Brain microvascular endothelial cell (primary cell): ENCODE results near the gene KCNQ5.

Source experiments
- DNase-seq: peaks from one replicate; pipeline ENCODE4 v3.0.0-alpha.2; 2020
- H3K27ac ChIP-seq: fragments of 250-450 bp; sonication (Bioruptor Pico); 2 replicates; pipeline ENCODE4 v1.5.1; 2020; ENCODE audit warnings: mild to moderate bottlenecking, moderate library complexity
- H3K27me3 ChIP-seq: fragments of 250-450 bp; sonication (Bioruptor Pico); replicated peaks from 2 replicates; pipeline ENCODE4 v1.5.1; 2020; ENCODE audit warnings: mild to moderate bottlenecking
- H3K36me3 ChIP-seq: fragments of 250-450 bp; sonication (Bioruptor Pico); replicated peaks from 2 replicates; pipeline ENCODE4 v1.5.1; 2020; ENCODE audit warnings: mild to moderate bottlenecking
- H3K4me3 ChIP-seq: 2 replicates; pipeline ENCODE4 v1.5.1; 2011; ENCODE audit warnings: low read depth, mild to moderate bottlenecking, control low read depth, low read length, moderate library complexity
- in situ Hi-C: cut with HindIII; loops from 2 replicates; pipeline ENCODE4 v1.10.0; 2017; ENCODE audit warnings: low sequenced_read_pairs, low pct_ligation_motif_present
- TF ChIP-seq, protein P1 (sequence below): IDR thresholded peaks from 2 replicates; pipeline ENCODE4 v1.5.1; 2011; ENCODE audit warnings: low read depth, mild to moderate bottlenecking, moderate library complexity, low read length, control low read depth, inconsistent platforms; ENCODE audit errors: missing control alignments

Gene KCNQ5

DNA sequence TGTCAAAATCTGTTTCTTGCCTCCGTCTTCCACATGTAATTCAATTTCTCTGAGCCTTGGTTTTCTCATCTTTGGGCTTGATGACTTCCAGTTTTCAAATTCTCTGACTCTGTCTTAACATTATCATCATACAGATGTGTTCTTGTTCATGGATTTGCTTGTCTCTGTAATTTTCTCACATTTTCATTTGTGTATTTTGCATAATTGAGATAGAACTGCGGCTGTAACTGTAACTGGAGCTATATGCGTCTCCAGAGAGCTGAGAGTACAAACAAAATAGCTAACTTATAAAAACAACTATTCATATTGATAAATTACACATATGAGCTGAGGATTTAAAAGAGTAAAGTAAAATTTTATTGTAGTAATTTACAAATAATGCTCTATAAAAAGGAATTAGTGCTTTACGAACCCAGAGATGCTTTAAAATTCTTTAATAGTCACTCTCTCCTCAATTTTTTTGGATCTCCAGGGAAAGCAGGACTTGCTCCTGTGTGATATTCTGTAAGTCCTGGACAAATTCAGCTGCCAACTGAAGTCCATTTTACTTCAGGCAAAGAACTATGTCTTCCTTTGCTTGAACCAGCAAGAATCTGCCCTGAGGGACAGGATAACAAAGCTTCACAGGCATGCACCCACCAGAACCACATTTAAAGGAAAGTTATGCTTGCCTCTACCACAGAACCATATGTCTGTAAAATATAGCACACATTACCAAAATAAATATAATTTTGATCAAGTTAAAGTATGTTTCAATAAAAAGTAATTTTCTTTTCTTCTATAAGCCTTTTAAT, 315.1 kb downstream of the KCNQ5 start:
- no peak for DNase-seq
- in situ Hi-C loops, result no loop called here
- Histone ChIP-seq H3K36me3 (no peaks in the 10 kb centered on the region), H3K27ac (no peak overlapping the region), H3K4me3 (no peak overlapping the region), H3K27me3 (no peaks in the 10 kb centered on the region)
- TF ChIP-seq, protein P1, sequence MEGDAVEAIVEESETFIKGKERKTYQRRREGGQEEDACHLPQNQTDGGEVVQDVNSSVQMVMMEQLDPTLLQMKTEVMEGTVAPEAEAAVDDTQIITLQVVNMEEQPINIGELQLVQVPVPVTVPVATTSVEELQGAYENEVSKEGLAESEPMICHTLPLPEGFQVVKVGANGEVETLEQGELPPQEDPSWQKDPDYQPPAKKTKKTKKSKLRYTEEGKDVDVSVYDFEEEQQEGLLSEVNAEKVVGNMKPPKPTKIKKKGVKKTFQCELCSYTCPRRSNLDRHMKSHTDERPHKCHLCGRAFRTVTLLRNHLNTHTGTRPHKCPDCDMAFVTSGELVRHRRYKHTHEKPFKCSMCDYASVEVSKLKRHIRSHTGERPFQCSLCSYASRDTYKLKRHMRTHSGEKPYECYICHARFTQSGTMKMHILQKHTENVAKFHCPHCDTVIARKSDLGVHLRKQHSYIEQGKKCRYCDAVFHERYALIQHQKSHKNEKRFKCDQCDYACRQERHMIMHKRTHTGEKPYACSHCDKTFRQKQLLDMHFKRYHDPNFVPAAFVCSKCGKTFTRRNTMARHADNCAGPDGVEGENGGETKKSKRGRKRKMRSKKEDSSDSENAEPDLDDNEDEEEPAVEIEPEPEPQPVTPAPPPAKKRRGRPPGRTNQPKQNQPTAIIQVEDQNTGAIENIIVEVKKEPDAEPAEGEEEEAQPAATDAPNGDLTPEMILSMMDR, result no peak

DNA sequence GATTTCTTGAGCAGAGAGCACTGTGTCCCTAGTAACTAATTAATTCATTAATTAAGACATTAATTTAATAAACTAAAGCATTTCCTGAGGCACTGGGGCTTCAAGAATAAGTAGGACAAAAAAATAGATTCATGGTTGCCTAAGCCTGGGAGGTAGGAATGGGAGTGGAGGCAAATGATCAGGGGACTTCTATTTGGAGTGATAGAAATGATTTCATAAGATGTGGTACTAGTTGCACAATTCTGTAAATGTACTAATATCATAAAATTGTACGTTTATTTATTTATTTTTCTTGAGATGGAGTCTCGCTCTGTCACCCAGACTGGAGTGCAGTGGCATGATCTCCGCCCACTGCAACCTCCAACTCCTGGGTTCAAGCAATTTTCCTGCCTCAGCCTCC, 316.2 kb downstream of the KCNQ5 start:
- TF ChIP-seq, protein P1, result no peak
- in situ Hi-C loops, result no loop called here
- no peaks in the 10 kb centered on the region for H3K27me3 ChIP-seq

DNA sequence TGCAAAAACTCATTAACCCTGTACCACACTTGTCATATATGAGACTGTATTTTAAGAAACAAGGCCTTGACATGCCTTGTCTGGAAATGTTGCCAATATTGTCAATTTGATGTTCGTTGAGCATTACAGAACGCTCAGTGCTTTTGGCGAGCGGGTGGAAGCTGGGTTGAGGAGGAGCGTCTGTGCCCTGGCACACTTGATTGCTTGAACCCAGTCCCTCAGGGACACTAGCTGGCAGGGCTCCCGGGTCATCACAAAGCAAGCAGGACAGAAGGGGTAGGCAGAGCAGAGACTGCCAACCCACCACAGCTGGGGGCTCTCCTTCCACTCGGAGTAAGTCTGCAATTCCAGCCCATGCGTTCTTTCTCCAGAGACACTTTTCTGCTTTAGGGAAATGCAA, 317.1 kb downstream of the KCNQ5 start:
- H3K27ac ChIP-seq, result no peak overlapping the region

More for the DNA sequence above, 316.2 kb downstream of the KCNQ5 start:
- no peak for DNase-seq
- H3K27ac ChIP-seq, result no peak overlapping the region
- H3K36me3 ChIP-seq, result no peaks in the 10 kb centered on the region
- no peak overlapping the region for H3K4me3 ChIP-seq

DNA sequence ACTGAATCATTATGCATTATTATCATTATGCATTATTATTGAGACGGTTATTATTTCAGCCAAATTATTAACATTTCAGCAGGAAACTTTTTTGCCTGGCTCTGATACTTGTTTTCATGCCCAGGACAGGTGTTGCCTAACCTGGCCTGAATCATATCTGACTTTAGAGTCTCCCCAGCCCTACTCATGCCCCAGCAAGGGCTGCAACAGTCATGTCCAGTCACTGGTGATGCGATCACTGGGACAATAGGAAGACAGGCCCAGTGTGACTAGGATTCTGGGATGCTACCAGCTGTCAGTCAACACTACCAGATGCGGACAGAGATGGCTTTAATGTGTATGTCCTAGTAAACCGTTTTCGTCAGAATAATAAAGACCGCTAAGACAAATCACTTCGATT, 318.4 kb downstream of the KCNQ5 start:
- H3K27ac ChIP-seq, result no peak overlapping the region
- no peaks in the 10 kb centered on the region for H3K27me3 ChIP-seq
- TF ChIP-seq, protein P1, result no peak
- no peak overlapping the region for H3K4me3 ChIP-seq
- no peaks in the 10 kb centered on the region for H3K36me3 ChIP-seq
- no peak for DNase-seq
- in situ Hi-C loops, result no loop called here

More for the DNA sequence above, 317.1 kb downstream of the KCNQ5 start:
- Histone ChIP-seq H3K36me3 (no peaks in the 10 kb centered on the region), H3K4me3 (no peak overlapping the region), H3K27me3 (no peaks in the 10 kb centered on the region)
- TF ChIP-seq, protein P1, result no peak
- in situ Hi-C loops, result no loop called here
- DNase-seq, result no peak

DNA sequence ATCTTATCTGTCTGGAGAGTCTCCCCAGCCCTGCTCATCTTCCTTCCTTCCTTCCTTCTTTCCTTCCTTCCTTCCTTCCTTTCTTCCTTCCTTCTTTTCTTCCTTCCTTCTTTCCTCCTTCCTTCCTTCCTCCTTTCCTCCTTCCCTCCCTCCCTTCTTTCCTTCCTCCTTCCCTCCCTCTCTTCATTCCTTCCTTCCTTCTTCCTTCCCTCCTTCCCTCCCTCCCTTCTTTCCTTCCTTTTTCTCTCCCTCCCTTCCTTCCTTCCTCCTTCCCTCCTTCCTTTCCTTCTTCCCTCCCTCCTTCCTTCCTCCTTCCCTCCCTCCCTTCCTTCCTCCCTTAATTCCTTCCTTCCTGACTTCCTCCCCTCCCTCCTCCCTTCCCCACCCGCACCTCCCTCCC, 319.4 kb downstream of the KCNQ5 start:
- Histone ChIP-seq H3K4me3 (no peak overlapping the region), H3K27me3 (no peaks in the 10 kb centered on the region), H3K36me3 (no peaks in the 10 kb centered on the region), H3K27ac (no peak overlapping the region)
- TF ChIP-seq, protein P1, result no peak
- in situ Hi-C loops, result no loop called here
- no peak for DNase-seq

DNA sequence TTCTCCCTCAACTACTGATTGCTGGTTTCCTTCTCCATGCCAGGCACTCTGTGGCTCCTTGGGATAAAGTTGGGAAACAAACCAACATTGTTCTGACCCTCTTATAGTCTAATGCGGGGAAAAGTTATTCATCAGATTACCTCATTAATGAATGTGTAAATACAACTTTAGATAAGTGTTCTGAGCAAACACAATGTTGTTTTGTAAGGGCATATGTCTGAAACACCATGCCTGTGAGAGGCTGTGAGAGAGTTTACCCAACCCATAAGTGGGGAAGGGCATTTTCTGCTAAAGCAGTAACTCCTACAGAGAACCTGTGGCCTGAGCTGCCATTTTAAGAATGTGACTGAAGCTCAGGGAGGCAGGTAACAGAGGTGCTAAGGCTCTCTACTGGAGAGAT, 319.9 kb downstream of the KCNQ5 start:
- TF ChIP-seq, protein P1, result no peak
- H3K4me3 ChIP-seq, result no peak overlapping the region
- DNase-seq, result no peak
- H3K36me3 ChIP-seq, result no peaks in the 10 kb centered on the region
- no peaks in the 10 kb centered on the region for H3K27me3 ChIP-seq
- in situ Hi-C loops, result no loop called here
- no peak overlapping the region for H3K27ac ChIP-seq
